GM18858 (cell line): Measurements from ENCODE around the gene SYCP2.

ENCODE experiments used
- ATAC-seq: cut with Tn5 transposase; IDR thresholded peaks from one replicate; pipeline ENCODE4 v1.9.1; 2021; ENCODE audit not compliant: unreplicated experiment

The SYCP2 gene

DNA sequence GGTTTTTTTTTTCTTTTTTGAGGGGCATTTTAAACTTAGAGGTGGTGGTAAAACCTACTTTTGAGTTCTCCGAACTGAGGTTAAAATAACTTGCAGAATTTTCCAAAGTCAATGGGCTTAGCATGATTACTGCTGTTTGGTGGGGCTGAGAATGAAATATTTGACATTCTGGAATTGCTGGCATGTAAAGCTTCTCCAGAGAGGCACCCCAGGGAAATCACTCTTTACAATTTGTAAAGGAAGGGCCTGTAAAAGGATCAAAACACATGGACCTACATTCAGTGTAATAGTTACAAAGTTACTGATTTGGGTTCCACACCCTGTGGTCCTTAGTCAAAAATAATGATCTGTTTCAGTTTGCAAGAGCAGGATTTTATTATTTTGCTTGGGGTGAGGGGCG is 12.3 kb upstream of the SYCP2 start:
- ATAC-seq = no peak

DNA sequence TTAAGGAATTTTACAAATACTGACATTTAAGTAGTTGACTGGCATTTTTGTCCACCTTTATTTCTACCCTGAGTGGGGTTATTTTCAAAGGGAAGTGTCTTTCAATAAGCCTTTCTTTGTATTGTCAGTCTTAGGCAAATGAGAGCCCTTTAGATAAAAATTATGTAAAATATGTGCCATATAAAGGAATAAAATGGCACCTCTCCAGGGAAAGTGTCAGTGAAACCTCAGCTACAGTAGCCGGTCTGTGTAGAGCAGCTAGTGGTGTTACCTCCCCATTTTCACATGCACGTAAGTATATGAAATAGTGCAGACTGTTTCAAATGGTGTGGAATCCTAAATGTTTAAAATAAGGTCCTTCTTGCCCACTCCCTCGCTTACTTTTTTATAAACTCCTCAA is 11.7 kb upstream of the SYCP2 start:
- no peak for ATAC-seq

DNA sequence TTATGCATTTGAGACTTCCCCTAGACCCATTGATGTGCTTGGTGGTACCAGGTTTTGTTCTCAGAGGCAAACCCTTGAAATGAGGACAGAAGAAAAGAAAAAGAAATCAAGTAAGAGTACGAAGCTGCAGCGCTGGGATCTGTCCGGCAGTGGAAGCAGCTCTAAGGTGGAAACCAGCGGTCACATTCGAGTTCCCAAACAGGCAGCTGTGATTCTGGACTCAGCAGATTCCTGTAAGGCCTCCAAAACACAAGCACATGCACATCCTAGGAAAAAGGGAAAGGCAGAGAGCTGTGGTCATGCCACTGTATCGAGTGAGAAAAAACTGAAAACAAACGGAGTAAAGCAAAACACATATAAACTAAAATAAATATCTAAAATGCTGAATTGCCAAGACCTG is 11.3 kb upstream of the SYCP2 start:
- ATAC-seq = no peak

DNA sequence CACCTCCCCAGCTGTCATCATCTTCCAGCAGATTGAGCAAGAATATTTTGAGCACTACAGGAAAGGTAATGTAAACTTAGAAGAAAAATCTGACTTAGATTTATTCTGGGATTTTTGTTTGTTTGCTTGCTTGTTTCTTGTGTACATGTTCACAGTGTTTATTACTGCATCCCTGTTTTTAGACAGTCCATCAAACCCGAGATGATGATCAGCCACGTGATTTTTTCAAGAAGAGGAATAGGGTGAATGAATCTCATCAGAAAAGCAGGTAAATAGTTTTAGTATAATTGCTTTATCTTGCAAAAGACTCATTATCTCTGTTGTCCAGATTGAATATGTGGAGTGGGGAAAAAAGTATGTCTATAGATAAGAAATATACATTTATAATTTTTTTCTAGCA is 8.8 kb upstream of the SYCP2 start:
- no peak for ATAC-seq

DNA sequence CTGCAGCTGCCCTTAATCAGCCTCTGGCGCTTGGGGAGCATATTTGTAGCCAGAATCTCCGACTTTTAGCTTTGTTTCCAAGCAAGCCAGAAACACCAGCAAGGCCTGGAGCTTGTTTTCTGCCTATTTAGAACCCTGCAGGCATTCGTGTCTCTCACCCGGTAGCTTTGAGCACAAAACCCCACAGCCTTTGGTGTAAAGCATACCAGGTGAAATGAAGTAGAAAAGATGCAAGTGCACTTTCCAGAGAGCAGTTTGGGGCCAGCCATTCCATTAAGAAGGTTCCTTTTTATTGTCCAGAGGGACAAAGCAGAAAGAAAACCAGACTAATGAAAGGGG is 7.5 kb upstream of the SYCP2 start:
- ATAC-seq = peak; percentile 1

DNA sequence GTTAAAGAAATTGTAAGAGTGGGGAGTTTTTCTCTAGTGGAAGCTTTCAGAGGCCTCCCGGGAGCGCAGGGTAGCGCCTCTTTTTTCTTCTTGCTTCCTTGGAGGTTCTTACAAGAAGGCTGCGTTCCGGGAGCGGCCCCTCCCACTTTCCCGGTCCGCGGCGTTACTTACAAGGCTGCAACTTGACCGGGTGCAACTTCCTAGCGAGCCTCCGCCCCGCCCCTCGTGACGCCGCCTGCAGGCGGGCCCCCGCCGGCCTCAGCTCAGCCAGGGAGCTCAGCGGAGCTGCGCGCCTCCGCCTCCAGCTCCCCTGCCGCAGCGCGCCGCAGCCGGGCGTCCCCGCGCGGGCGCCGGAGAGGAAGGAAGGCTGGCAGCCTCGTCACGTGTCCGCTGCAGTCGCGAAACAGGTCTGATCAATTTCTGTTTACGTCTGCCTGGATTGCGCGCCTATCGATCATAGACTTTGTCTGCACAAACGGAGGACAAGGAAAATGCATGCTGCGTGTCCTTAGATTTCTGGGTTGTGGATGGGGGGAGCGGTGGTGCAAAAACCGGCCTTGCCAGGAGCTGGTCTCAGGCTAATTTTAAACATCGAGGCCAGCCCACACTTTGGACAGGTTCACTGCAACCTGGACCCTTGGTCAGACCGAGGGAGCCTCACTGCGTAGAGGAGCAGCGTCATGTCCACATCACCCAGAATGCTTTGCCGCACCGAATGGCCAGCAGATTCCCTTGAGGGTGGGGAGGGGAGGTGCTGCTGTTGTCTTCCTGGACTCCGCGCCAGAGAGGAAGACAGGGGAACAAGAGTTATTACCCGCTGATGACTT is 6.9 kb upstream of the SYCP2 start, which contains the start of the genes FAM217B and PPP1R3D:
Gene FAM217B (plus strand): TSS at position 261 of the 827 bp plus-strand sequence. CDS start 3,555 bp downstream, outside the sequence.
Gene PPP1R3D (minus strand): TSS at position 177 of the 827 bp plus-strand sequence. CDS start 374 bp downstream, outside the sequence.
- ATAC-seq = peak; percentile 90

DNA sequence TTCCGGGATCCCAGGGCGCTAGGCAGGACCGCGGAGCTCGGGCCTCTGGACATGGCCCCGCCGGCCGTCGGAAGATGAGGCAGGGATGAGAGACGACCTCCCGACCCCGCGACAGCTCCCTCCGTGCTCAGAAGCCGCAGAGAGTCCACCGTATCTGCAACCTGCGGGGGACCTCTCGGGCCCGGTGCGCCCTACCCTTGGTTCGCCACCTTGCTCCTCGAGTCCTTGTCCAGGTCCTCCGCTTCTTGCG is 6.4 kb upstream of the SYCP2 start:
- ATAC-seq = peak; percentile 22

DNA sequence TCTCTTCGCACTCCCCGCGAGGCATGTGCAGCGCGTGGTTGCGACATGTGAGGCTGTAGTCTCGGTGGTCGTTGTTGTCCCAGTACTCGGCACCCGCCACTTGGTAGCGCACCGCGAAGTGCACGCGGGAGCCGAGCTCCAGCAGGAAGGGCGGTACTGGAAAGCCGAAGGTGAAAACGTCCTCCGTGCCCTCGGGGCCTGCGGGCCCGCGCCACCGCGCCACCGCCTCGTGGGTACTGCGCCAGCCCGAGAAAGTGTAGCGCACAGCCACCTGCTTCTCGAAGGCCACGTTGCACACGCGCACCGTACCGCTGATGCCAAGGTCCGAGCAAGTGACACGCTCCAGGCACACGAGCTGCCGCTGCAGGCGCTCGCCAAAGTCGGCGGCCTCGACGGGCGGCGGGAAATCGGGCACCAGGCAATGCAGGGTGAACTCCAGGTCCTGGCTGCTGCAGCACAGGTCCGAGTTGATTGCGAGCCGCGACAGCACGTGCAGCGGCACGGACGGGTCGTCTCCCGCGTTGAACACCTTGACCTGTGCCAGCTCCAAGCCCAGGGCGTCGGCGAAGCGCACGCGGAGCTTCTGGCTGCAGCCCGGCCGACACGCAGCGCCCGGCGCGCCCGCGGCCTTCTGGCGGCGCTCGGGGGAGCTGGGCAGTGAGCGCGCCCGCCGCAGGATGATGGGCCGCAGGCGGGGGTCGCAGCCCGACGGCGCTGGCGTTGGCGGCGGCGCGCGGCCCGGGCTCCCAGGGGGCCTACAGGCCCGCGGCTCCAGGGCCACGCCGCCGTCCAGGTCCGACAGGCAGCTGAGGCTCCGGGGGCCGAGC is 5.8 kb upstream of the SYCP2 start:
- no peak for ATAC-seq

DNA sequence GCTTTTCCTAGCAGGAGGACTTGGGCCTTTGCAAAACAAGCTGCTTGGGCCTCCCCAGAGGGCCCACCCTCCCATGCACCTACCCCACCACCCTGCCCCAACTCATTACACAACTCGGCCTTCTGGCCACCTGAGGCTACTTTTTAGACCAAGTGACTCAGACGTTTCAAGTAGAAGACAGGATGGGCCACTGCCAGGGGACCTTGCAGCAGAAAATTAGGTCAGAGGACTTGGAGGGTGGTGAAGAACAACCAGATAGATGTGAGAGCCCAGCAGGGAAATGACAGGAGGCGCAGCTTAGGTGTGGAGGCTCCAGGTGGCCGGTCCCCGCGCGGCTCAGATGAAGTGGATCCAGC is 5.2 kb upstream of the SYCP2 start:
- ATAC-seq = no peak

DNA sequence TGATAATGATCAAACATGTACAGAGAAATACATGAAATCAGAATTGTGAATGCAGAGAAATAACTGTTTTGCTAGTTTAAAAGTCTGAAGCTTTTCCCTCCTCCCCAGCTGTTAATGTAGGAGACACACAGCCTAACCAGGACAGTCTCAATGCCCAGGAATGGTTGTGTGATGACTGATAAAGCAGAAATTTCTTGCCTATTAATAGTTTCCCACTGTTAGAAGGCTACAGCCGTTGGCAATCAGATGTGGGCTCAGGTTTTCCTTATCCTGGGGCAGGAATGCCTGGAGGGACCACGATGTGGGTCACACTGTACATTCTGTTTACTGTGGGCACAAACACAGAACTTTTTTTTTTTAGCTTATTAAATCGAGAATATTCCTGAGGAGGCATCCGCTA is 4.8 kb upstream of the SYCP2 start:
- no peak for ATAC-seq

DNA sequence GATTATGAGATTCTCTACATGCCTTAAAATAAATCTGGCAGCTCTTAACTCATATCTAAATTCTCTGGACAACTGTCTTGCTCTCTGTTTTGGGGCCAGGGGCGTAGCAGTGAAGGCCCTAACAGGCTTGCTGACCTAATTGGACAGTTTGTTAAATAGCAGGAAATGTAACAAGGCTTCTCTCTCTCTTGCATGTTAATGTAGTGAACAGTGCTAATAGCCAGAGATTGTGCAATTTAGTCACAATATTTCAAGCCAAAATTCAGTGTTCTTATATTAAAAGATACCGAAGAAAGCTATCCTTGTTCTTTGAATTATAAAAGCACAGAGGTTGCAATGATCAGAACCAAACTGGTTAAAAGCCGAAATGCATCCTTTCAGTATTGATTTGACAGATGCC is 3.7 kb upstream of the SYCP2 start:
- ATAC-seq = no peak

DNA sequence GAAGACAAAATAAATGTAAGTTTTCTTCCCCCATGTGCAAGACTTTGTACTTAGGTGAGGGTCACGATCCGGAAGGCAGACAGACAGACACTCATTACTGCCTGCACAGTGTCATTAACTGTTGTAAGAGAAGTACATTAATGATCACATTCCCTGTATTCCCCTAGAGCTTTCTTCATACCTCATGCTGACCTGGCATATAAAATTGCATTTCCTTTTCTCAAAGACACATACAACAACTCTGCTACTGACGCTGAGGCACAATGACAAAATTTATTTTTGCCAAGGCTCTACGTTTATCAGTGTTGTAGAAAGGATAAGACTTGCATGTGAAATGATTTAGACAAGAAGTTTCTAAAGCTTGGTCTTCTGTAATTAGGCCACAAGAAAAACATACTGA is 3.0 kb upstream of the SYCP2 start:
- ATAC-seq = no peak

DNA sequence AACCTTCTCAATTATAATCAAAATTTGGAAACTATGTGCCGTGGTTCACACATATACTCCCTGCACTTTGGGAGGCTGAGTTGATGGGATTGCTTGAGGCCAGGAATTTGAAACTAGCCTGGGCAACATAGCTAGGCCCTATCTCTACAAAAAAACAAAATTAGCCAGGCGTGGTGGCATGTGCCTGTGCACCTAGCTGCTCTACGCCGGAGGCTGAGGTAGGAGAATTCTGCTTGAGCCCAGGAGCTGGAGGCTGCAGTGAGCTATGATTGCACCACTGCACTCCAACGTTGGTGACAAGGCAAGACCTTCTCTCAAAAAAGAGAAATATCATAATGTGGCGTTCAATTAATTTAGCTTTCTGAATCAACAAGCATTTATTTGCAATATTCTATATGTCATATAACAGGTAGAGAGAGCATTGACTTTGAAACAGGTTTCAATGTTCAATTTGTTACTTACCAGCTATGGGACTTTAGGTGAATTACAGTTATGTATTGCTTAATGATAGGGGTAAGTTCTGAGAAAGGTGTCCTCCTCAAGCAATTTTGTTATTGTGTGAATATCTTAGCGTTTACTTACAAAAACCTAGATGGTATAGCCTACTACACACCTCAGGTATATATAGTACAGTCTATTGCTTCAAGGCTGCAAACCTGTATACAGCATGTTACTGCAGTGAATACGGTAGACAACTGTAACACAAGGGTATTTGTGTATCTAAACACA is 2.2 kb upstream of the SYCP2 start:
- no peak for ATAC-seq

DNA sequence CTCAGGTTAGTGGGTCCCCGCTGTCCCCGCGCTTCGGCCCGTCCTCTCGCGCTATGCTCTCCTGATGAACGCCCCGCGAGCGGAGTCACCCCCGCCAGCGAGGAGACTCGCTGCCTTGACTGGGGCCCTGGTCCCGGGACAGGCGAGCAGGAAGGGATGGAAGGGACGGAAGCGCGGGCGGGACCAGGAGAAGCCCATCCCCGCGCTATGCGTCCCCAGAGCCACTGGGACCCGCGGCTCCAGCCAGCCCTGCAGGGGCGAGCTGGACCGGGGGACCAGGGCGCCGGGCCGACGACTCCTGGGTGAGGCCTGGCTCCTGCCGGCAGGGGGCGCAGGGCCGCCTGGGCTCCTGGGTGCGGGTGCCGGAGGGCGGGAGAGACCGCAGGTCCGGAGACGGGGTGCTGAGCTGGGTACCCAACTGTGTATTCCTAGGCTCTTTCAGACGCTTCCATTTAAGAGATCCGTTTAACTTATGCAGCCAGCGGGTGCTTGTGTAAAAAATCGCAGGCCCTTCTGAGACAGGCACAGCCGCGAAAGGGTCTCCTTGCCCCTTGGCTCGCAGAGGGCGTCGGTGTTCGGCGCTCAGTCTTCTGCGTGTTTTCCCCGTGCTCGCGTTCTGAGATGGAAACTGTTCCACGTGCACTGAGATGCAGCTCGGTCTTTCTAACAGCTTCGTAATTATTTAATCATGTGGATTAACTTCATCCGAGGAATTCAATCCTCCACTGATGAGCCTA is 580 bp upstream of the SYCP2 start:
- ATAC-seq = peak; percentile 75

DNA sequence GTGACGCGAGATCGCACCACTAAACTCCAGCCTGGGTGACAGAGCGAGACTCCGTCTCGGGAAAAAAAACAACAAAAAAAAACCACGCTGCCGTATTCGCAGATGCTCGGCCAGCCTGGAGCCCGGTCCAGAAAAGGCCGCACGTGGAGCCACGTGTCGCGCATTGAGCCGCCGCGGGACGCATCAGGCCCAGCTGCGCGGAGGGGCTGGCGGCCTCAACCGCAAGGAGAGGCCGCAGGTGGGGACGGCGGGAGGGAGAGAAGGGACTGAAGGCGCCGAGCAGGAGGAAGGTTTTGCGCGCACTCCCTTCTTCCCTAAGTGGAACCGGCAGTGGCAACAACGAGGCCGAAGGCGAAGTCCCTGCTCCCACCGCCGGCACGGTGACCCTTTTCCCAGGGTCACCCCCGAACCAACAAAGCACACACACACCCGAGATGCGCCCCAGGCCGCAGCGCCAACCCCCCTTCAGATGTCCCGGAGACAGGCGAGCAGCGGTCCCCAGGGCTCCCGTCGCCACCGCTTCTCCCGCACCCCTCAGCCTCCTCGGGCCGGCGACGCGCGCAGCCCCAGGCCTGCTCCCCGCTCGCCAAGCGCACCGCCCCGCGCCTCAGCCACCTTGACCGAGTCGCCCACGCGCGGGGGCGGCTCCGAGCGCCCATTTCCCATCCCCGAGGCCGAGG is 681 bp downstream of the SYCP2 start:
- no peak for ATAC-seq

DNA sequence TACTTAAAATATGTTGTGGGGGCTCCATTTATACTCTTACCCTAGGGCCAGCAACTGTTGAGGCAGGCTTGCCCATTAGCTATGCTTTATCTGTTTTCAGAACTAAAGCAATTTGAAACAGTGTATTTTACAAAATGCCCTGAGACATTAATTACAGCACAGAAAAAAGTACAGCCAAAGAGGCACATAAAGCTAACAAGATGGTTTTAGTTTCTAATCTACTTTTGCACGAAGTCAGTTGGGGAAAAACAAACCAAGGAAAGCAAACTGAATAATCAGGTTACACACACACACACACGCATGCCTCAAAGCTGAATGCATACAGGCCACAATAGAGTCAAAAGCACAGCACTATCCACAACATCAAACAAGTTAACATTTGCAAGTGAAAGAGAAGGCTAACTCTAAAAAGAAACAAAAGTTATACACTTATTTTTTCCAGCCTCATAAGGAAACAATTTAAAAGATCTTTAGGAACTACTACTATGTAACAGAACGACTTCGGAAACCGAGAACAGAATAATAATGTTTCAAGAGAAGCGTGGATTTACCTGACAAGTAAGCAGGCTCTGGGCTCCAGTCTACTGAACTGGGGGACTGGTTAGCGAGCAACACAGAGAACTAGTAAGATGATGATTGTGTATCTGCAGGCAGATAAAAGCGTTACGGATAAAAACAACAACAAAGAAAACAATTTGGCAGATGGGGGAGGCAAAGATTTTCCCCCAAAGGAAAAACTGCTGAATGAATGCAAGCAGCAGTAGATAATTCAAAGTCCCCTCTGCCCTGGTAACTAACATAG is 1.7 kb downstream of the SYCP2 start:
- no peak for ATAC-seq

DNA sequence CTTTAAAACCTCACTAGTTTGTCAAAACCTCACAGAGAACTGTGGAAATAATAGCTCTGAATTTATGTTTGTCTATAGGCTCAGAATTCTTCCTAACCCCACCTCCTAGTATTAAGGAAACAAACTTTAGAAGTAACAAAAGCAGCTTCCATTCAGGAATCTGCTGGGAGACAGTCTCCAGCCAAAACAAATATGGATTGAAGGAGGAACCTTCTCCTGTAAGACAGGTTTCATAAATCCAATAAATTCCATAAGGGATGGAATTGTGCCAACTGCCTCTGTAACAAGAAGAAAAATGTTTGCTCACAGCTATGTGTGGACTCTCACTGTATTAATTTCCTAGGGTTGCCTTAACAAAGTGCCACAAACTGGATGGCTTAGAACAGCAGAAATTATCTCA is 7.5 kb downstream of the SYCP2 start:
- no peak for ATAC-seq

DNA sequence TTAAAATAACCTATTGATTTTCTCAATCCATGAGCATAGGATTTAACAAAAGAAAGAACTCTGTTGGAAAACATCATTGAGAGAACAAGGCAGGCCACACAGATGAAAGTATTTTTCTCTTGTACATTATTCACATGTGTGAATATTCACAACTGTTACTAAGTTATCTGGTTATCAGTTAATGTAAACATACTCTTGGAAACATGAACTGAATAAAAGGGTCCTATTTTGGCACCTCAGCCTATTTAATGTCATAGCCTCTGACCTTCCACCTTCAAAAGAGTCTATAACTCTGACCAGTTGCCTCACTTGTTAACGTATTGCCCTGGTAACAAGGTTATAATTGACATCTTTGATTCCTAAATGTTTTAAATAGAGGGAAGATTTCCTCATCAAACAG is 8.1 kb downstream of the SYCP2 start:
- ATAC-seq = no peak

DNA sequence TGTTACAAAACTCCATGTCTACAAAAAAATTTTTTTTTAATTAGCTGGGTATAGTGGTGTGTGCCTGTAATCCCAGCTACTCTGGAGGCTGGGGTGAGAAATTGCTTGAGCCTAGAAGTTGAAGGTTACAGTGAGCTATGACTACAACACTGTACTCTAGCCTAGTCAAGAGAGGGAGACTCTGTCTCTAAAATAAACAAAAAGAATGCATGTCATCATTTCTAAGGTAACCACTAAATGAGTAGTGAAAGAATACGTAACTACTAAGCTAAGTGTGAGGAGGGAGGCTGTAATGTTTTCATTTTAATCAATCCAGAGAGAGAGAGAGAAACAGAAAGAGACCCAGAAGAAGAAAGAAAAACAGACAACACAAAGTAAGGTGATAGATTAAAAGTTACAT is 9.9 kb downstream of the SYCP2 start:
- ATAC-seq = no peak

DNA sequence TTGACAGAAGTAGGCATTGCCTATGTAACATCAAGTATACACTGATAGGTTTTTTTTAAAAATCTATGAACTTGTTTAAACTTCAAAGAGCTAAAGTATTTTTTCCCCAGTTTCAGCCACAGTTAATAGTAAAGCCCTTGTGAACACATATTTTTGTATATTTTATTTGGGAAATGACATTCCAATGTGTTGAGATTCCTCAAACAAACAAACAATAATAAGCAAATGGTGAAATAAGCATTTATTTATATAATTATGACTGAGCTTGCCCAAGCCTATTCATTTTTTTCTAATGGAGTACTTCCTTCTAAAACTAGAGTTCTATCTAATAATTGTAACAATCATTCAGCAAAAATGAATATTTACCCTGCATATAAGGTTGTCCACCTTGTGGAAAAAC is 12.5 kb downstream of the SYCP2 start:
- no peak for ATAC-seq
